ENCODE data around the gene BLMH. TPM values are rescaled to one million over a fixed set of nuclear protein-coding genes. Genes with fewer than 3 reads are reported as not detected.
A peak's percentile ranks its signal among the peaks of the same experiment; 100 is the strongest.

BLMH gene
- total and polyA plus RNA-seq, 2 experiments from 2014 or later, result 36.4 to 58.7 TPM

- H3K4me3 Mint-ChIP-seq, result peak overlapping the region; percentile 74
- no peak for DNase-seq (ENCODE audit: low spot score)
- TF ChIP-seq POLR2AphosphoS5 (IDR thresholded peaks at IDR 0.05; ENCODE audit: low read depth) (no peak), EZH2phosphoT487 (IDR thresholded peaks at IDR 0.05; ENCODE audit: unreplicated experiment) (no peak), ETS1 (IDR thresholded peaks at IDR 0.05) (no peak), CREB1 (CRISPR knock-in tag; IDR thresholded peaks at IDR 0.05; ENCODE audit: low read depth) (no peak), NANOG (IDR thresholded peaks at IDR 0.05; ENCODE audit: borderline replicate concordance) (no peak), JUNB (IDR thresholded peaks at IDR 0.05; ENCODE audit: unreplicated experiment) (no peak), ZNF331 (CRISPR knock-in tag; IDR thresholded peaks at IDR 0.05; ENCODE audit: low read depth) (no peak), ZNF114 (CRISPR knock-in tag; IDR thresholded peaks at IDR 0.05) (no peak), CTCF (conservative IDR thresholded peaks at IDR 0.05; ENCODE audit: low read depth in 2 of 2) (no peak), EZH2 (IDR thresholded peaks at IDR 0.05; ENCODE audit: low read depth, unreplicated experiment) (no peak), STAT1 (IDR thresholded peaks at IDR 0.05; ENCODE audit: unreplicated experiment) (no peak)
- TF ChIP-seq, protein P1, sequence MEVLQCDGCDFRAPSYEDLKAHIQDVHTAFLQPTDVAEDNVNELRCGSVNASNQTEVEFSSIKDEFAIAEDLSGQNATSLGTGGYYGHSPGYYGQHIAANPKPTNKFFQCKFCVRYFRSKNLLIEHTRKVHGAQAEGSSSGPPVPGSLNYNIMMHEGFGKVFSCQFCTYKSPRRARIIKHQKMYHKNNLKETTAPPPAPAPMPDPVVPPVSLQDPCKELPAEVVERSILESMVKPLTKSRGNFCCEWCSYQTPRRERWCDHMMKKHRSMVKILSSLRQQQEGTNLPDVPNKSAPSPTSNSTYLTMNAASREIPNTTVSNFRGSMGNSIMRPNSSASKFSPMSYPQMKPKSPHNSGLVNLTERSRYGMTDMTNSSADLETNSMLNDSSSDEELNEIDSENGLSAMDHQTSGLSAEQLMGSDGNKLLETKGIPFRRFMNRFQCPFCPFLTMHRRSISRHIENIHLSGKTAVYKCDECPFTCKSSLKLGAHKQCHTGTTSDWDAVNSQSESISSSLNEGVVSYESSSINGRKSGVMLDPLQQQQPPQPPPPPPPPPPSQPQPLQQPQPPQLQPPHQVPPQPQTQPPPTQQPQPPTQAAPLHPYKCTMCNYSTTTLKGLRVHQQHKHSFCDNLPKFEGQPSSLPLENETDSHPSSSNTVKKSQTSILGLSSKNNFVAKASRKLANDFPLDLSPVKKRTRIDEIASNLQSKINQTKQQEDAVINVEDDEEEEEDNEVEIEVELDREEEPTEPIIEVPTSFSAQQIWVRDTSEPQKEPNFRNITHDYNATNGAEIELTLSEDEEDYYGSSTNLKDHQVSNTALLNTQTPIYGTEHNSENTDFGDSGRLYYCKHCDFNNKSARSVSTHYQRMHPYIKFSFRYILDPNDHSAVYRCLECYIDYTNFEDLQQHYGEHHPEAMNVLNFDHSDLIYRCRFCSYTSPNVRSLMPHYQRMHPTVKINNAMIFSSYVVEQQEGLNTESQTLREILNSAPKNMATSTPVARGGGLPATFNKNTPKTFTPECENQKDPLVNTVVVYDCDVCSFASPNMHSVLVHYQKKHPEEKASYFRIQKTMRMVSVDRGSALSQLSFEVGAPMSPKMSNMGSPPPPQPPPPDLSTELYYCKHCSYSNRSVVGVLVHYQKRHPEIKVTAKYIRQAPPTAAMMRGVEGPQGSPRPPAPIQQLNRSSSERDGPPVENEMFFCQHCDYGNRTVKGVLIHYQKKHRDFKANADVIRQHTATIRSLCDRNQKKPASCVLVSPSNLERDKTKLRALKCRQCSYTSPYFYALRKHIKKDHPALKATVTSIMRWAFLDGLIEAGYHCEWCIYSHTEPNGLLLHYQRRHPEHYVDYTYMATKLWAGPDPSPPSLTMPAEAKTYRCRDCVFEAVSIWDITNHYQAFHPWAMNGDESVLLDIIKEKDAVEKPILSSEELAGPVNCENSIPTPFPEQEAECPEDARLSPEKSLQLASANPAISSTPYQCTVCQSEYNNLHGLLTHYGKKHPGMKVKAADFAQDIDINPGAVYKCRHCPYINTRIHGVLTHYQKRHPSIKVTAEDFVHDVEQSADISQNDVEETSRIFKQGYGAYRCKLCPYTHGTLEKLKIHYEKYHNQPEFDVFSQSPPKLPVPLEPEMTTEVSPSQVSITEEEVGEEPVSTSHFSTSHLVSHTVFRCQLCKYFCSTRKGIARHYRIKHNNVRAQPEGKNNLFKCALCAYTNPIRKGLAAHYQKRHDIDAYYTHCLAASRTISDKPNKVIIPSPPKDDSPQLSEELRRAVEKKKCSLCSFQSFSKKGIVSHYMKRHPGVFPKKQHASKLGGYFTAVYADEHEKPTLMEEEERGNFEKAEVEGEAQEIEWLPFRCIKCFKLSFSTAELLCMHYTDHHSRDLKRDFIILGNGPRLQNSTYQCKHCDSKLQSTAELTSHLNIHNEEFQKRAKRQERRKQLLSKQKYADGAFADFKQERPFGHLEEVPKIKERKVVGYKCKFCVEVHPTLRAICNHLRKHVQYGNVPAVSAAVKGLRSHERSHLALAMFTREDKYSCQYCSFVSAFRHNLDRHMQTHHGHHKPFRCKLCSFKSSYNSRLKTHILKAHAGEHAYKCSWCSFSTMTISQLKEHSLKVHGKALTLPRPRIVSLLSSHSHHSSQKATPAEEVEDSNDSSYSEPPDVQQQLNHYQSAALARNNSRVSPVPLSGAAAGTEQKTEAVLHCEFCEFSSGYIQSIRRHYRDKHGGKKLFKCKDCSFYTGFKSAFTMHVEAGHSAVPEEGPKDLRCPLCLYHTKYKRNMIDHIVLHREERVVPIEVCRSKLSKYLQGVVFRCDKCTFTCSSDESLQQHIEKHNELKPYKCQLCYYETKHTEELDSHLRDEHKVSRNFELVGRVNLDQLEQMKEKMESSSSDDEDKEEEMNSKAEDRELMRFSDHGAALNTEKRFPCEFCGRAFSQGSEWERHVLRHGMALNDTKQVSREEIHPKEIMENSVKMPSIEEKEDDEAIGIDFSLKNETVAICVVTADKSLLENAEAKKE (CRISPR knock-in tag; IDR thresholded peaks at IDR 0.05), result no peak
Measured at GRCh38 chr17:30238003-30238344, 53.8 kb downstream of the BLMH start.

More at GRCh38 chr17:30238003-30238344, 53.8 kb downstream of the BLMH start:
- peak overlapping the region; percentile 95 for H2AFZ ChIP-seq
- no peaks in the 10 kb centered on the region for H3F3A ChIP-seq (replicated peaks; ENCODE audit: low read depth)
- peaks cover 69% of the 10 kb centered on the region for H3K27me3 ChIP-seq (ENCODE audit: insufficient read depth)
- H3K9me2 ChIP-seq (ENCODE audit: insufficient read depth), result no peaks in the 10 kb centered on the region
- H3K36me3 ChIP-seq (ENCODE audit: insufficient read depth), result no peaks in the 10 kb centered on the region
- H3K4me1 ChIP-seq (ENCODE audit: insufficient read depth), result peaks cover 27% of the 10 kb centered on the region
- ATAC-seq, result no peak
- H3K36me3 Mint-ChIP-seq (ENCODE audit: low read depth), result peaks cover 5% of the 10 kb centered on the region; the same call in 2 of the 3 replicates
- H3K4me1 Mint-ChIP-seq, result peaks cover 26% of the 10 kb centered on the region
- peaks cover 9% of the 10 kb centered on the region for H3K9me3 Mint-ChIP-seq
- H3K79me2 ChIP-seq (replicated peaks; ENCODE audit: insufficient read depth), result no peaks in the 10 kb centered on the region
- no peak overlapping the region for H3K27ac ChIP-seq (ENCODE audit: low read depth)
- H3K4me2 ChIP-seq, result peak overlapping the region; percentile 92
- H4K20me1 ChIP-seq (replicated peaks; ENCODE audit: insufficient read depth), result no peaks in the 10 kb centered on the region
- peaks cover 62% of the 10 kb centered on the region for H3K27me3 Mint-ChIP-seq (ENCODE audit: insufficient read depth, low read depth, poor library complexity)
- H3K4me3 ChIP-seq, result peak overlapping the region; percentile 66
- no peak overlapping the region for H3K27ac Mint-ChIP-seq
